K562 (cell line): ENCODE measurements around the gene TRIM27. TPM values are rescaled to one million over a fixed set of nuclear protein-coding genes. Genes with fewer than 3 reads are reported as not detected.

Source experiments
- ARHGAP35 ChIP-seq: fragments of 450-650 bp; IDR thresholded peaks from 2 replicates; pipeline ENCODE4 v1.6.1; 2018; ENCODE audit not compliant: partially characterized antibody
- C11orf30 ChIP-seq: fragments of 450-650 bp; IDR thresholded peaks from 2 replicates; pipeline ENCODE4 v1.6.1; 2016; ENCODE audit warnings: low read depth, mild to moderate bottlenecking
- CC2D1A ChIP-seq: fragments of 450-650 bp; IDR thresholded peaks from 2 replicates; pipeline ENCODE4 v1.6.1; 2017; ENCODE audit warnings: mild to moderate bottlenecking
- HDAC3 ChIP-seq: fragments of 450-650 bp; IDR thresholded peaks from 2 replicates; pipeline ENCODE4 v1.6.1; 2018; ENCODE audit warnings: borderline replicate concordance, mild to moderate bottlenecking, moderate library complexity; ENCODE audit not compliant: partially characterized antibody
- PHF21A ChIP-seq: fragments of 450-650 bp; IDR thresholded peaks from 2 replicates; pipeline ENCODE4 v1.6.1; 2017; ENCODE audit warnings: low read depth, borderline replicate concordance
- SMAD4 ChIP-seq: fragments of 250-450 bp; sonication (Bioruptor Pico); conservative IDR thresholded peaks from 2 replicates; pipeline ENCODE4 v1.8.0; 2021; ENCODE audit warnings: inconsistent platforms, mild to moderate bottlenecking, moderate library complexity
- ZNF263 ChIP-seq: sonication (generic); formaldehyde crosslinking; IDR thresholded peaks from 2 replicates; pipeline ENCODE4 v1.8.0; 2022; ENCODE audit warnings: mild to moderate bottlenecking, missing genetic modification reagents, borderline replicate concordance
- ZNF316 ChIP-seq: fragments of 450-650 bp; IDR thresholded peaks from 2 replicates; pipeline ENCODE4 v1.6.1; 2016
- polyA plus RNA-seq, 8 experiments: library from polyadenylated mRNA; depleted of rRNA in 4 of 8; stranded (reverse) in 5 of 8; unstranded in 3 of 8; fragments of >200 nt; fragmentation: Nextera tagmentation in 2 of 8; fragmentation: Illumina TruSeq in 1 of 8; extraction: Ambion mirVana in 2 of 8; extraction: Trizol in 1 of 8; gene quantifications; 2 replicates each; pipeline versions ENCODE4 v1.2.1 to v1.2.3, GENCODE V29; 2011 to 2014; ENCODE audit warnings: inconsistent platforms in 1 of 8, missing spikeins in 1 of 8
- total RNA-seq, 7 experiments: library from RNA; depleted of rRNA in 6 of 7; stranded (reverse); fragments of >200 nt in 6 of 7; fragmentation: Illumina TruSeq in 2 of 7; extraction: Trizol in 2 of 7; gene quantifications; 2 replicates each; pipeline versions ENCODE4 v1.2.1 to v1.2.3, GENCODE V29; 2011 to 2021; ENCODE audit warnings: low replicate concordance in 1 of 7
- TF ChIP-seq, protein P1 (sequence below): fragments of 450-650 bp; formaldehyde crosslinking; IDR thresholded peaks from 2 replicates; pipeline ENCODE4 v1.4.0; 2020; ENCODE audit warnings: mild to moderate bottlenecking, moderate library complexity
- TF ChIP-seq, protein P2 (sequence below): fragments of 150-350 bp; conservative IDR thresholded peaks from 2 replicates; pipeline ENCODE4 v1.6.1; 2014; ENCODE audit warnings: low read length
- TF ChIP-seq, protein P3 (sequence below): sonication (generic); formaldehyde crosslinking; IDR thresholded peaks from 2 replicates; pipeline ENCODE4 v1.8.1; 2023; ENCODE audit warnings: mild to moderate bottlenecking, missing genetic modification reagents, moderate library complexity
- TF ChIP-seq, protein P4 (sequence below): fragments of 250-450 bp; sonication (Bioruptor Pico); IDR thresholded peaks from 2 replicates; pipeline ENCODE4 v1.8.0; 2022; ENCODE audit warnings: moderate library complexity, mild to moderate bottlenecking, inconsistent platforms
- TF ChIP-seq, protein P5 (sequence below): fragments of 450-650 bp; IDR thresholded peaks from 2 replicates; pipeline ENCODE4 v1.6.1; 2016; ENCODE audit warnings: mild to moderate bottlenecking

The TRIM27 gene
- total and polyA plus RNA-seq, 9 of the 15 experiments (the other 6 are each of a cell fraction or from before 2014, with no cell fraction given): 37.7 to 235 (median 122) TPM

DNA sequence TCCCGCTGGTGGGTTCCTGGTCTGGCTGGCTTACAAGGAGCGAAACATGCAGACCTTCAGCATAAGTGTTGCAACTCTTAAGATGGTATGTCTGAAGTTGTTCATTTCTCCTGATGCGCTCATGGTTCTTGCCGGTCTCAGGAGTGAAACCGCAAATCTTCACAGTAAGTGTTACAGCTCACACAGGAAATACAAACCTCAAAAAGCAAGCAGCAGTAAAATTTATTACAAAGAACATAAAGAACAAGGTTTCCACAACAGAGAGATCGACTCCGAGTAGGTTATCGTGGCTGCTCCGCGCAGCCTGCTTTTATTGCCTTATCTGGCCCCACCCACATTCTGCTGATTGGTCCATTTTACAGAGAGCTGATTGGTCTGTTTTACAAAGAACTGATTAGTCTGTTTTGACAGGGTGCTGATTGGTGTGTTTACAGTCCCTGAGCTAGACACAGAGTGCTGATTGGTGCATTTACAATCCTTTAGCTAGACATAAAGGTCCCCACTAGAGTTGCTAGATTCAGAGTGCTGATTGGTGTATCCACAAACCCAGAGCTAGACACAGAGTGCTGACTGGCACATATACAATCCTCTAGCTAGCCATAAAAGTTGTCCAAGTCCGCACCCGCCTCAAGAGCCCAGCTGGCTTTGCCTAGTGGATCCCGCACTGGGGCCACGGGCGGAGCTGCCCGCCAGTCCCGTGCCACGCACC is 39.2 kb downstream of the TRIM27 start (continued):
- TF ChIP-seq, protein P1, sequence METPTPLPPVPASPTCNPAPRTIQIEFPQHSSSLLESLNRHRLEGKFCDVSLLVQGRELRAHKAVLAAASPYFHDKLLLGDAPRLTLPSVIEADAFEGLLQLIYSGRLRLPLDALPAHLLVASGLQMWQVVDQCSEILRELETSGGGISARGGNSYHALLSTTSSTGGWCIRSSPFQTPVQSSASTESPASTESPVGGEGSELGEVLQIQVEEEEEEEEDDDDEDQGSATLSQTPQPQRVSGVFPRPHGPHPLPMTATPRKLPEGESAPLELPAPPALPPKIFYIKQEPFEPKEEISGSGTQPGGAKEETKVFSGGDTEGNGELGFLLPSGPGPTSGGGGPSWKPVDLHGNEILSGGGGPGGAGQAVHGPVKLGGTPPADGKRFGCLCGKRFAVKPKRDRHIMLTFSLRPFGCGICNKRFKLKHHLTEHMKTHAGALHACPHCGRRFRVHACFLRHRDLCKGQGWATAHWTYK (CRISPR knock-in tag): no peak
- TF ChIP-seq, protein P2, sequence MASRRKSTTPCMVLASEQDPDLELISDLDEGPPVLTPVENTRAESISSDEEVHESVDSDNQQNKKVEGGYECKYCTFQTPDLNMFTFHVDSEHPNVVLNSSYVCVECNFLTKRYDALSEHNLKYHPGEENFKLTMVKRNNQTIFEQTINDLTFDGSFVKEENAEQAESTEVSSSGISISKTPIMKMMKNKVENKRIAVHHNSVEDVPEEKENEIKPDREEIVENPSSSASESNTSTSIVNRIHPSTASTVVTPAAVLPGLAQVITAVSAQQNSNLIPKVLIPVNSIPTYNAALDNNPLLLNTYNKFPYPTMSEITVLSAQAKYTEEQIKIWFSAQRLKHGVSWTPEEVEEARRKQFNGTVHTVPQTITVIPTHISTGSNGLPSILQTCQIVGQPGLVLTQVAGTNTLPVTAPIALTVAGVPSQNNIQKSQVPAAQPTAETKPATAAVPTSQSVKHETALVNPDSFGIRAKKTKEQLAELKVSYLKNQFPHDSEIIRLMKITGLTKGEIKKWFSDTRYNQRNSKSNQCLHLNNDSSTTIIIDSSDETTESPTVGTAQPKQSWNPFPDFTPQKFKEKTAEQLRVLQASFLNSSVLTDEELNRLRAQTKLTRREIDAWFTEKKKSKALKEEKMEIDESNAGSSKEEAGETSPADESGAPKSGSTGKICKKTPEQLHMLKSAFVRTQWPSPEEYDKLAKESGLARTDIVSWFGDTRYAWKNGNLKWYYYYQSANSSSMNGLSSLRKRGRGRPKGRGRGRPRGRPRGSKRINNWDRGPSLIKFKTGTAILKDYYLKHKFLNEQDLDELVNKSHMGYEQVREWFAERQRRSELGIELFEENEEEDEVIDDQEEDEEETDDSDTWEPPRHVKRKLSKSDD: no peak
- TF ChIP-seq, protein P3, sequence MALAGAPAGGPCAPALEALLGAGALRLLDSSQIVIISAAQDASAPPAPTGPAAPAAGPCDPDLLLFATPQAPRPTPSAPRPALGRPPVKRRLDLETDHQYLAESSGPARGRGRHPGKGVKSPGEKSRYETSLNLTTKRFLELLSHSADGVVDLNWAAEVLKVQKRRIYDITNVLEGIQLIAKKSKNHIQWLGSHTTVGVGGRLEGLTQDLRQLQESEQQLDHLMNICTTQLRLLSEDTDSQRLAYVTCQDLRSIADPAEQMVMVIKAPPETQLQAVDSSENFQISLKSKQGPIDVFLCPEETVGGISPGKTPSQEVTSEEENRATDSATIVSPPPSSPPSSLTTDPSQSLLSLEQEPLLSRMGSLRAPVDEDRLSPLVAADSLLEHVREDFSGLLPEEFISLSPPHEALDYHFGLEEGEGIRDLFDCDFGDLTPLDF (CRISPR knock-in tag): no peak
- TF ChIP-seq HDAC3: no peak
- TF ChIP-seq C11orf30: peak; percentile 31; the same call in 1 of the 2 replicates
- peak; percentile 60 for TF ChIP-seq ZNF316
- TF ChIP-seq ZNF263 (CRISPR knock-in tag): no peak
- TF ChIP-seq SMAD4 (CRISPR knock-in tag): no peak
- TF ChIP-seq, protein P4, sequence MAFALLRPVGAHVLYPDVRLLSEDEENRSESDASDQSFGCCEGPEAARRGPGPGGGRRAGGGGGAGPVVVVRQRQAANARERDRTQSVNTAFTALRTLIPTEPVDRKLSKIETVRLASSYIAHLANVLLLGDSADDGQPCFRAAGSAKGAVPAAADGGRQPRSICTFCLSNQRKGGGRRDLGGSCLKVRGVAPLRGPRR: no peak
- TF ChIP-seq ARHGAP35: no peak
- TF ChIP-seq, protein P5, sequence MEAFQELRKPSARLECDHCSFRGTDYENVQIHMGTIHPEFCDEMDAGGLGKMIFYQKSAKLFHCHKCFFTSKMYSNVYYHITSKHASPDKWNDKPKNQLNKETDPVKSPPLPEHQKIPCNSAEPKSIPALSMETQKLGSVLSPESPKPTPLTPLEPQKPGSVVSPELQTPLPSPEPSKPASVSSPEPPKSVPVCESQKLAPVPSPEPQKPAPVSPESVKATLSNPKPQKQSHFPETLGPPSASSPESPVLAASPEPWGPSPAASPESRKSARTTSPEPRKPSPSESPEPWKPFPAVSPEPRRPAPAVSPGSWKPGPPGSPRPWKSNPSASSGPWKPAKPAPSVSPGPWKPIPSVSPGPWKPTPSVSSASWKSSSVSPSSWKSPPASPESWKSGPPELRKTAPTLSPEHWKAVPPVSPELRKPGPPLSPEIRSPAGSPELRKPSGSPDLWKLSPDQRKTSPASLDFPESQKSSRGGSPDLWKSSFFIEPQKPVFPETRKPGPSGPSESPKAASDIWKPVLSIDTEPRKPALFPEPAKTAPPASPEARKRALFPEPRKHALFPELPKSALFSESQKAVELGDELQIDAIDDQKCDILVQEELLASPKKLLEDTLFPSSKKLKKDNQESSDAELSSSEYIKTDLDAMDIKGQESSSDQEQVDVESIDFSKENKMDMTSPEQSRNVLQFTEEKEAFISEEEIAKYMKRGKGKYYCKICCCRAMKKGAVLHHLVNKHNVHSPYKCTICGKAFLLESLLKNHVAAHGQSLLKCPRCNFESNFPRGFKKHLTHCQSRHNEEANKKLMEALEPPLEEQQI: peak; percentile 76; the same call in 1 of the 2 replicates
- TF ChIP-seq PHF21A: no peak
- TF ChIP-seq CC2D1A: peak; percentile 52; the same call in 1 of the 2 replicates
